ENCODE results near the gene EFCAB6. TPM values are rescaled to one million over a fixed set of nuclear protein-coding genes. Genes with fewer than 3 reads are reported as not detected.

Gene EFCAB6
- total and polyA plus RNA-seq, 9 of the 15 experiments (the other 6 are each of a cell fraction or from before 2014, with no cell fraction given): 0.06 TPM; not detected in 8

- TF ChIP-seq TAF9B (IDR thresholded peaks at IDR 0.05; ENCODE audit: partially characterized antibody) (no peak), ARNT (IDR thresholded peaks at IDR 0.05) (no peak)
- TF ChIP-seq, protein P1, sequence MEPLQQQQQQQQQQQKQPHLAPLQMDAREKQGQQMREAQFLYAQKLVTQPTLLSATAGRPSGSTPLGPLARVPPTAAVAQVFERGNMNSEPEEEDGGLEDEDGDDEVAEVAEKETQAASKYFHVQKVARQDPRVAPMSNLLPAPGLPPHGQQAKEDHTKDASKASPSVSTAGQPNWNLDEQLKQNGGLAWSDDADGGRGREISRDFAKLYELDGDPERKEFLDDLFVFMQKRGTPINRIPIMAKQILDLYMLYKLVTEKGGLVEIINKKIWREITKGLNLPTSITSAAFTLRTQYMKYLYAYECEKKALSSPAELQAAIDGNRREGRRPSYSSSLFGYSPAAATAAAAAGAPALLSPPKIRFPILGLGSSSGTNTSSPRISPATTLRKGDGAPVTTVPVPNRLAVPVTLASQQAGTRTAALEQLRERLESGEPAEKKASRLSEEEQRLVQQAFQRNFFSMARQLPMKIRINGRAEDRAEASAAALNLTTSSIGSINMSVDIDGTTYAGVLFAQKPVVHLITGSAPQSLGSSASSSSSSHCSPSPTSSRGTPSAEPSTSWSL (CRISPR knock-in tag; IDR thresholded peaks at IDR 0.05; ENCODE audit: borderline replicate concordance): no peak
Observed at GRCh38 chr22:43561415-43562178, 250.5 kb downstream of the EFCAB6 start (continued).

GRCh38 chr22:43560651-43561050 is 251.5 kb downstream of the EFCAB6 start:
- no peak for FAIRE-seq
- no peaks in the 10 kb centered on the region for H3K4me1 ChIP-seq (replicated peaks in 1 of 2; ENCODE audit: control insufficient read depth in 2 of 2, insufficient read depth in 2 of 2, low read length in 2 of 2)
- ChIA-PET POLR2A (no interaction called here), CTCF (ENCODE audit: low intra/inter-chr PET ratio) (no interaction called here)
- BruUV-seq (replicated peaks): no TSS peak
- no peaks in the 10 kb centered on the region for H3K79me2 ChIP-seq (ENCODE audit: control insufficient read depth, insufficient read depth, low read length)
- no peaks in the 10 kb centered on the region for H4K20me1 ChIP-seq (replicated peaks; ENCODE audit: control insufficient read depth, insufficient read depth, low read length)
- DNase-seq (ENCODE audit: extremely low read depth in 1 of 4, low spot score in 3 of 4): no peak
- H2AFZ ChIP-seq (ENCODE audit: low read depth, low read length): no peak overlapping the region
- no peak overlapping the region for H3K27ac ChIP-seq (ENCODE audit: extremely low read depth, low read depth, low read length)
- no peaks in the 10 kb centered on the region for H3K9me3 ChIP-seq (replicated peaks; ENCODE audit: control insufficient read depth, insufficient read depth, low read depth, low read length)
- intact Hi-C loops (cut with micrococcal nuclease) (no loop called here), in situ Hi-C loops (cut with MboI) (no loop called here)
- H3K27me3 ChIP-seq (ENCODE audit: control insufficient read depth in 2 of 2, insufficient read depth in 2 of 2, low read length in 2 of 2): no peaks in the 10 kb centered on the region; a peak in 1 of 5 replicates
- H3K4me3 ChIP-seq: no peak overlapping the region
- 0% methylated on average over 18 of the region's 18 CpGs for WGBS (ENCODE audit: insufficient coverage, low coverage, missing lambda C conversion rate)
- no peaks in the 10 kb centered on the region for H3K9me1 ChIP-seq (ENCODE audit: control insufficient read depth, insufficient read depth, low read length)
- ATAC-seq: no peak
- no peak overlapping the region for H3K9ac ChIP-seq (ENCODE audit: insufficient read depth in 1 of 2, low read depth in 2 of 2, low read length in 2 of 2)
- no peak overlapping the region for H3K4me2 ChIP-seq (ENCODE audit: insufficient read depth, low read length)
- no peaks in the 10 kb centered on the region for H3K36me3 ChIP-seq (ENCODE audit: control insufficient read depth, insufficient read depth, low read length)
- TF ChIP-seq, protein P2, sequence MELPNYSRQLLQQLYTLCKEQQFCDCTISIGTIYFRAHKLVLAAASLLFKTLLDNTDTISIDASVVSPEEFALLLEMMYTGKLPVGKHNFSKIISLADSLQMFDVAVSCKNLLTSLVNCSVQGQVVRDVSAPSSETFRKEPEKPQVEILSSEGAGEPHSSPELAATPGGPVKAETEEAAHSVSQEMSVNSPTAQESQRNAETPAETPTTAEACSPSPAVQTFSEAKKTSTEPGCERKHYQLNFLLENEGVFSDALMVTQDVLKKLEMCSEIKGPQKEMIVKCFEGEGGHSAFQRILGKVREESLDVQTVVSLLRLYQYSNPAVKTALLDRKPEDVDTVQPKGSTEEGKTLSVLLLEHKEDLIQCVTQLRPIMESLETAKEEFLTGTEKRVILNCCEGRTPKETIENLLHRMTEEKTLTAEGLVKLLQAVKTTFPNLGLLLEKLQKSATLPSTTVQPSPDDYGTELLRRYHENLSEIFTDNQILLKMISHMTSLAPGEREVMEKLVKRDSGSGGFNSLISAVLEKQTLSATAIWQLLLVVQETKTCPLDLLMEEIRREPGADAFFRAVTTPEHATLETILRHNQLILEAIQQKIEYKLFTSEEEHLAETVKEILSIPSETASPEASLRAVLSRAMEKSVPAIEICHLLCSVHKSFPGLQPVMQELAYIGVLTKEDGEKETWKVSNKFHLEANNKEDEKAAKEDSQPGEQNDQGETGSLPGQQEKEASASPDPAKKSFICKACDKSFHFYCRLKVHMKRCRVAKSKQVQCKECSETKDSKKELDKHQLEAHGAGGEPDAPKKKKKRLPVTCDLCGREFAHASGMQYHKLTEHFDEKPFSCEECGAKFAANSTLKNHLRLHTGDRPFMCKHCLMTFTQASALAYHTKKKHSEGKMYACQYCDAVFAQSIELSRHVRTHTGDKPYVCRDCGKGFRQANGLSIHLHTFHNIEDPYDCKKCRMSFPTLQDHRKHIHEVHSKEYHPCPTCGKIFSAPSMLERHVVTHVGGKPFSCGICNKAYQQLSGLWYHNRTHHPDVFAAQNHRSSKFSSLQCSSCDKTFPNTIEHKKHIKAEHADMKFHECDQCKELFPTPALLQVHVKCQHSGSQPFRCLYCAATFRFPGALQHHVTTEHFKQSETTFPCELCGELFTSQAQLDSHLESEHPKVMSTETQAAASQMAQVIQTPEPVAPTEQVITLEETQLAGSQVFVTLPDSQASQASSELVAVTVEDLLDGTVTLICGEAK (IDR thresholded peaks at IDR 0.05): no peak
- TF ChIP-seq, protein P2 (CRISPR knock-in tag; IDR thresholded peaks at IDR 0.05): no peak

Data from K562 (cell line).